ENCODE data around the gene LRRC59. TPM values are rescaled to one million over a fixed set of nuclear protein-coding genes. Genes with fewer than 3 reads are reported as not detected.
"Not testable (repeated sequence)": the region's sequence is repeated elsewhere in the genome, so short reads cannot be mapped to it uniquely, and the experiment has no call there.

LRRC59 gene
- total RNA-seq, 1 experiment from 2014 or later, result 221 TPM

- ChIA-PET CTCF (interaction anchor here (1.7 kb wide), 1 partner anchor 24 kb away, joined by 7 read pairs; the partner anchor contains the start of gene LRRC59), POLR2A (interaction anchor here (1.1 to 1.3 kb wide), 2 partner anchors 23 to 30 kb away, joined by 3 read pairs; no protein-coding TSS in a partner anchor)
Measured at GRCh38 chr17:50421308-50422051, 24.2 kb upstream of the LRRC59 start.

DNA sequence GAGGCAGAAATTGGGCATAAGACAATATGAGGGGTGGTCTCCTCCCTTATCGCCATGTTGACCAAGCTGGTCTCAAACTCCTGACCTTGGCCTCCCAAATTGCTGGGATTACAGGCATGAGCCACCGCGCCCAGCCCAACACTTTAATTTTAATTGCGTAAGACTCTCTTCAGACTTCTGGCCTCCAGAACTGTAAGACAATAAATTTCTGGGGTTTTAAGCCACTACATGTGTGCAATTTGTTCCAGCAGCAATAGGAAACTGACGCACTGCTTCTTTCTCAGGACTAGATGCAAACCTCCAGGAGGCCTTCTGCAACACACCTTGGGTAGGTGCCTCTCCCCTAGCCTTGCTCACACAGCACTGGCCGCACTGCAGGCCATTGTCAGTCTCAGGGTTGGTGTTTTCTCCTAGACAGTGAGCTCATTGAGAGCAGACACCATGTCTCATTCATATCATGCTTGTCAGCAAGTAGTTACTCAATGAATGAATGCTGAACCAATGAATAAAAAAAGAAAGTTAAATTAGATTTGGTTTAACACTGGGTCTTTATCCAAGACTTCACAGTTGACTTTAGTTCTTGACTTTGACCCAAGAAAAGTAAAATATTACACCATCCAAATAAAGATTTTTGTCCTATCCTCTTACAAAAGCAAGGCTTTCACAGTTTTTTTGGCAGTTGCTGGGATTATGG is 23.2 kb upstream of the LRRC59 start:
- DNase-seq (ENCODE audit: low read depth, low spot score) (no peak), ATAC-seq (no peak)
- BruUV-seq (replicated peaks), result no TSS peak
- H3K9ac ChIP-seq (ENCODE audit: low read length), result no peak overlapping the region
- POLR2A ChIA-PET, result interaction anchor here (1.3 kb wide), 1 partner anchor 23 kb away, joined by 3 read pairs; no protein-coding TSS in a partner anchor
- intact Hi-C loops (cut with micrococcal nuclease), result no loop called here
- H3K4me1 ChIP-seq (ENCODE audit: control insufficient read depth in 1 of 2, insufficient read depth in 2 of 2, low read length in 2 of 2), result peaks cover 26 to 29% of the 10 kb centered on the region in 2 experiments
- H3K27me3 ChIP-seq (ENCODE audit: insufficient read depth, low read length), result no peaks in the 10 kb centered on the region
- no peaks in the 10 kb centered on the region for H3K36me3 ChIP-seq (ENCODE audit: control insufficient read depth in 1 of 2, insufficient read depth in 2 of 2, low read length in 2 of 2)
- RAD21 ChIA-PET (ENCODE audit: low non-redundant PET in 1 of 2, low total read pairs in 2 of 2, uncharacterized antibody in 2 of 2, unreplicated experiment in 2 of 2), result no interaction called here
- no peak overlapping the region for H3K27ac ChIP-seq (ENCODE audit: low read depth, low read length)
- no peaks in the 10 kb centered on the region for H3K79me2 ChIP-seq (ENCODE audit: insufficient read depth, low read length)
- H3K4me3 ChIP-seq (replicated peaks in 1 of 2; ENCODE audit: low read depth in 1 of 2, low read length in 2 of 2), result no peak overlapping the region
- CTCF ChIA-PET, result interaction anchor here (1.7 kb wide), 1 partner anchor 23 kb away, joined by 7 read pairs; the partner anchor contains the start of gene LRRC59
- TF ChIP-seq SP1 (IDR thresholded peaks at IDR 0.05; ENCODE audit: low read depth), result no peak
- no peak for TF ChIP-seq POLR2A (IDR thresholded peaks at IDR 0.05; ENCODE audit: borderline replicate concordance, extremely low read depth, insufficient read depth, insufficient read length)
- no peak for TF ChIP-seq FOSL1 (IDR thresholded peaks at IDR 0.05; ENCODE audit: low read depth)
- no peak for TF ChIP-seq EZH2 (IDR thresholded peaks at IDR 0.05)
- no peak for TF ChIP-seq EZH2phosphoT487 (IDR thresholded peaks at IDR 0.05; ENCODE audit: borderline replicate concordance)
- TF ChIP-seq POLR2AphosphoS5 (IDR thresholded peaks at IDR 0.05; ENCODE audit: low read depth, low read length), result no peak
- H3K9me2 ChIP-seq (ENCODE audit: insufficient read depth), result no peaks in the 10 kb centered on the region
- no peak overlapping the region for H2AFZ ChIP-seq (ENCODE audit: low read depth, low read length, poor library complexity, severe bottlenecking)
- no peak overlapping the region for H3K4me2 ChIP-seq (ENCODE audit: low read length)
- H4K20me1 ChIP-seq (ENCODE audit: insufficient read depth), result no peaks in the 10 kb centered on the region
- H3K9me3 ChIP-seq (ENCODE audit: control insufficient read depth in 1 of 2, insufficient read depth in 1 of 2, low read depth in 1 of 2, low read length in 2 of 2), result no peaks in the 10 kb centered on the region

More at GRCh38 chr17:50421308-50422051, 24.2 kb upstream of the LRRC59 start:
- RAD21 ChIA-PET (ENCODE audit: low non-redundant PET in 1 of 2, low total read pairs in 2 of 2, uncharacterized antibody in 2 of 2, unreplicated experiment in 2 of 2), result no interaction called here
- H3K27me3 ChIP-seq (ENCODE audit: insufficient read depth, low read length), result no peaks in the 10 kb centered on the region
- peaks cover 28 to 34% of the 10 kb centered on the region in 2 experiments for H3K4me1 ChIP-seq (ENCODE audit: control insufficient read depth in 1 of 2, insufficient read depth in 2 of 2, low read length in 2 of 2)
- 0 out of 2 replicates have a peak, but pooled peaks cover under 1% of the 10 kb centered on the region for H3K79me2 ChIP-seq (ENCODE audit: insufficient read depth, low read length)
- ATAC-seq (no peak), DNase-seq (ENCODE audit: low read depth, low spot score) (no peak)
- H3K9me3 ChIP-seq (ENCODE audit: control insufficient read depth in 1 of 2, insufficient read depth in 1 of 2, low read depth in 1 of 2, low read length in 2 of 2), result no peaks in the 10 kb centered on the region
- H3K4me2 ChIP-seq (ENCODE audit: low read length), result no peak overlapping the region
- H3K36me3 ChIP-seq (ENCODE audit: control insufficient read depth in 1 of 2, insufficient read depth in 2 of 2, low read length in 2 of 2), result no peaks in the 10 kb centered on the region
- peak overlapping the region; percentile 19 for H2AFZ ChIP-seq (ENCODE audit: low read depth, low read length, poor library complexity, severe bottlenecking)
- intact Hi-C loops (cut with micrococcal nuclease), result no loop called here
- no TSS peak for BruUV-seq (replicated peaks)
- TF ChIP-seq SP1 (IDR thresholded peaks at IDR 0.05; ENCODE audit: low read depth) (no peak), CBX3 (IDR thresholded peaks at IDR 0.05; ENCODE audit: low read depth) (no peak), EGR1 (IDR thresholded peaks at IDR 0.05; ENCODE audit: low read depth) (no peak), SIN3A (IDR thresholded peaks at IDR 0.05; ENCODE audit: low read depth) (no peak), ZNF274 (IDR thresholded peaks at IDR 0.05; ENCODE audit: low read depth, low read length) (no peak), RAD21 (IDR thresholded peaks at IDR 0.05; ENCODE audit: low read depth) (no peak), TCF7L2 (IDR thresholded peaks at IDR 0.05; ENCODE audit: borderline replicate concordance, extremely low read depth, insufficient read depth, insufficient read length) (no peak), MAX (IDR thresholded peaks at IDR 0.05) (no peak), FOSL1 (IDR thresholded peaks at IDR 0.05; ENCODE audit: low read depth) (no peak)
- no peak overlapping the region for H3K9ac ChIP-seq (ENCODE audit: low read length)
- H3K9me2 ChIP-seq (ENCODE audit: insufficient read depth), result no peaks in the 10 kb centered on the region
- no peaks in the 10 kb centered on the region for H4K20me1 ChIP-seq (ENCODE audit: insufficient read depth)
- H3K27ac ChIP-seq (ENCODE audit: low read depth, low read length), result no peak overlapping the region
- H3K4me3 ChIP-seq (replicated peaks in 1 of 2; ENCODE audit: low read depth in 1 of 2, low read length in 2 of 2), result no peak overlapping the region

GRCh38 chr17:50419577-50419976 is 22.3 kb upstream of the LRRC59 start:
- H3K36me3 ChIP-seq (ENCODE audit: control insufficient read depth in 1 of 2, insufficient read depth in 2 of 2, low read length in 2 of 2); RAD21 ChIA-PET (ENCODE audit: low non-redundant PET in 1 of 2, low total read pairs in 2 of 2, uncharacterized antibody in 2 of 2, unreplicated experiment in 2 of 2); H4K20me1 ChIP-seq (ENCODE audit: insufficient read depth): not testable (repeated sequence)

More at GRCh38 chr17:50419577-50419976, 22.3 kb upstream of the LRRC59 start:
- H3K27me3 ChIP-seq (ENCODE audit: insufficient read depth, low read length); H3K9ac ChIP-seq (ENCODE audit: low read length); ATAC-seq; H3K27ac ChIP-seq (ENCODE audit: low read depth, low read length); intact Hi-C loops (cut with micrococcal nuclease); H3K4me3 ChIP-seq (replicated peaks in 1 of 2; ENCODE audit: low read depth in 1 of 2, low read length in 2 of 2); DNase-seq (ENCODE audit: low read depth, low spot score); POLR2A ChIA-PET; H3K9me3 ChIP-seq (ENCODE audit: control insufficient read depth in 1 of 2, insufficient read depth in 1 of 2, low read depth in 1 of 2, low read length in 2 of 2); H2AFZ ChIP-seq (ENCODE audit: low read depth, low read length, poor library complexity, severe bottlenecking); CTCF ChIA-PET; H3K79me2 ChIP-seq (ENCODE audit: insufficient read depth, low read length); H3K4me2 ChIP-seq (ENCODE audit: low read length); BruUV-seq (replicated peaks); H3K9me2 ChIP-seq (ENCODE audit: insufficient read depth): not testable (repeated sequence)
- H3K4me1 ChIP-seq (ENCODE audit: control insufficient read depth in 1 of 2, insufficient read depth in 2 of 2, low read length in 2 of 2), result peaks cover 17 to 19% of the 10 kb centered on the region in 2 experiments
